HT-29 (cell line): ENCODE results near the gene DHRS7B. TPM values are rescaled to one million over a fixed set of nuclear protein-coding genes. Genes with fewer than 3 reads are reported as not detected.
"Not testable (repeated sequence)": the region's sequence is repeated elsewhere in the genome, so short reads cannot be mapped to it uniquely, and the experiment has no call there.

ENCODE experiments used
- DNase-seq: peaks from one replicate; pipeline ENCODE4 v3.0.0-alpha.2; 2015; ENCODE audit warnings: low spot score
- total RNA-seq: library from RNA; depleted of rRNA; stranded (reverse); fragments of >200 nt; shearing (Covaris generic); gene quantifications from 2 replicates; pipeline ENCODE4 v1.2.3, GENCODE V29; 2014

The DHRS7B gene
- total RNA-seq, 1 experiment from 2014 or later = 26.9 TPM

DNA sequence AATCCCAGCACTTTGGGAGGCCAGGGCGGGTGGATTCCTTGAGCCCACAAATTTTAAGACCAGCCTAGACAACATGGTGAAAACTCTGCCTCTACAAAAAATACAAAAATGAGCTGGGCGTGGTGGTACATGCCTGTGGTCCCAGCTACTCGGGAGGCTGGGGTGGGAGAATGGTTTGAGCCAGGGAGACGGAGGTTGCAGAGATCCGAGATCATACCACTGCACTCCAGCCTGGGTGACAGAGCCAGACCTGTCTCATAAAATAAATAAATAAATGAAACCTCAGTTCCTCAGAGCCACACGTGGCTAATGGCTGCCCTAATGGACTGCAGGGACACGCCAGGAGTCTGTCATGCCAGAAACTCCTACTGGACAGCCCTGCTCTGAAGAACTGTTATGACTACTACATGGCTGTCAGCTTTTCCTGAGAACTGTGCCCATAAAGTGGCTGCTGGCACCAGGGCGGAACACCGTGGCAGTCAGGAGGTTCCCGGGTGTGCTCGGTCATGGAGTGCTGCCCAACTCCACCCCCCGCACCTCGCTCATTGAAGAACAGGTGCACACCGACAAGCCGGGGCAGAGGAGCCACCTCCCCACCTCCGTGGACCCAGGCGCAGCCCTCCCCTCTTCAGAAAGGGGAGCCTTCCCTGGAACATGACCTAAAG lies 82.9 kb downstream of the DHRS7B start:
- DNase-seq = no peak

DNA sequence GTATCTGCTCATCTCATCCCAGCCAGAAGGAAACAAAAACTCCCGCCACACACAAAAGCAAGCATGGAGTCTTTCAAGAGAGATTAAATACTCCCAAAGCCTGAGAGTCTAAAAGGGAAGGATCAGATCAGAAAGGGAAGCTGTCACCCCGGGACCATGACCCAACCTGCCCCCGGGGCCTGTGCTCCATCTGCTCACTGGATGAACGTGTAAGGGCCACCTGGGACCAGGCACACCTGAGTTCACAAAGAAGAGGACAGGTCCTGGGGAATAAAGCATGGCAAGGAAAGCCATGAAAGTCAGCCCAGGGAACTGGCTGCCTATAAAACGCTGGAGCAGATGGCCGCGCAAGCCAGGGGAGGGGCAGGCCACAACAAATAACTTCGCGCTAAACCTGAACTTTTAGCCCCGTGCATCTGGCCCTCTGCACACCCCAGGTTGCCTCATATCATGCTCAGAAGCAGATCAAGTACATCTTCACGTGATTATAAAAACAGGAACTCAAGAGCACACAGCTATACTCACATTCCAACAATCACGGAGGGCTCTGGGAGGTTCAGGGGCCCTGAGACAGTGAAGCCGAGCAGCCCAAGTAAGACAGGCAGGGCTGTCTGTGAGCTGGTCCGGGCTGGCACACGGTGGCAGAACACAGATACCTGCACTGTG lies 83.8 kb downstream of the DHRS7B start:
- DNase-seq = no peak

DNA sequence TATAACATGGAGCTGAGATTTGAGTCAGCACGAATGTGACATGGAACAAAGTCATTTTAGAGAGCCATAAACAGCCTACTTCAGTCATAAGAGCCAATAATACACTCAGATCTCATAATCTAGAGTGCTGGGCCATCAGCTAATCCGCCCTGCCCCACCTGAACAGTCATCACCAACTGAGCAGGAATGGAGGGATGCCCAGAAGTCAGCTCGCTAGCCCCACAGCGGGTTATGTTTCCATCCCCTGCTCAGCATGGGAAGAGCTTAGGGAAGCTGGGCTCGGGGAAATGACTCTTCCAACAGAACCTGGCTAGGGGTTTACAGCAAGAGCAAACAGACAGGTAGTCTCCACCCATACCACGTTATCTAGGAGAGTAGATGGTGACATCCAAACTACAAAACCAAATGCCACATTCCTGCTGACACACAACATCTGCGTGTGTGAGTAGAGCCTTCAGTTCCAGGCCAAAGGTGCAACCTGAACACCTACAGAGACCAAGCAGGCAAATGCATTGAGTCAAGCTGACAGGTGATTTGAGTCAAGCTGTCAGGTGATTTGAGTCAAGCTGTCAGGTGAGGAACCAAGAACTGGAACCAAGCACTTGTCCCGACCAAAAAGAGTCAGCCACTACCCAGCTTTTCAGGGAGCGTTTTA lies 85.2 kb downstream of the DHRS7B start:
- no peak for DNase-seq

DNA sequence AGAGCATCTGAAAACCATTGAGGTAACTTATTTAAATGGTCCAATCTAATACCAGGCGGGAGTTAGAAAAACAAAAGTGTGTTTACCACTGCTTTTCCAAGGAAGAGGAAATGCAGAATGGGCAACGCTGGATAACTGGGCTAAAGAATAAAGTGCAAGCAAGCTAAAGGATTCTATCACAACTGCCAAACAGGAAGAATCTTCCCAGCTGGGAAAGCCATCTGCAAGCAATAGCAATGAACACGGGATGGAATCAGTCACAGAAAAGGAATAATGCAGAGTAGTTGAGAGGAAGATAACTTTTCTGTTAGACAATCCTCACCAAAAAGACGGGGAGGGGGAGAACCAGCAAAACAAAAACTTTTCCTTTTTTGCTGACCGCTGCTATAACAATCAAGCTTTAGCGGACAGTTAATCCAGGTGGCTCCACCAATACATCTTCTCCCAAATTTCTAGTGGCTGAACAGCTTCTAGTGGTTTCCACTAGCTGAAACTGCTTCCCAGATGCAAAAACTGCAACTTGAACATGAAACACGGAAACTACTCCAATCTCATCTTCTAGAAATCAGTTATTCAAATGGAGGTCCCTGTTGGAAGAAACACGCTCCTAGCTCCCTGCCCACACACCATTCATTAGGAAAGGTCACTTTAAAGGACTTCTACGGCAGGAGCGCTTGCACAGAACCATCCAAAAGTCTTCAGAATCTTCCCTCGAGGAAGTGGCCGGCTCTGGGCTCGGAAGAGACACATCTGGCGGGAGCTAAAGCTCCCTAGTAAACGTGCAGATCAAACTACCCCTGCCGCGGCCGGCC lies 86.3 kb downstream of the DHRS7B start:
- peak; percentile 10 for DNase-seq

DNA sequence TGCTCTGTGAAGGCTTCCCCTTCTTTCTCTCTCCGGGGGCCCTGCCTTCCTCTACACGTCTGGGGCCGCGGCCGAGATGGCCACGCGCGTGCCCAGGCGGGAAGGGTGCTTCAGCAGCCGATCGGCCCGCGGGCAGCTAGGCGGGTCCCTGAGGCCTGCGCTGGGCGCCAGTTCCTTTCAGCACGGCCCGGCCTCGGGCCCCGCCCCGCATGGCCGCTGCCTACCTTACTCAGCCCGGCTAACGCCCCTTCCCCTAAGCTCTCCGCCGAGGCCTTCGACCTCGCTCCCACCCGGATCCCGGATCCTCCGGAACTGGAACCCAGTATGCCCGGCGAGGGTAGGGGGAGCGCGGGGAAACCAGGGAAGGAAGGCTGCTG lies 86.9 kb downstream of the DHRS7B start:
- peak; percentile 17 for DNase-seq

DNA sequence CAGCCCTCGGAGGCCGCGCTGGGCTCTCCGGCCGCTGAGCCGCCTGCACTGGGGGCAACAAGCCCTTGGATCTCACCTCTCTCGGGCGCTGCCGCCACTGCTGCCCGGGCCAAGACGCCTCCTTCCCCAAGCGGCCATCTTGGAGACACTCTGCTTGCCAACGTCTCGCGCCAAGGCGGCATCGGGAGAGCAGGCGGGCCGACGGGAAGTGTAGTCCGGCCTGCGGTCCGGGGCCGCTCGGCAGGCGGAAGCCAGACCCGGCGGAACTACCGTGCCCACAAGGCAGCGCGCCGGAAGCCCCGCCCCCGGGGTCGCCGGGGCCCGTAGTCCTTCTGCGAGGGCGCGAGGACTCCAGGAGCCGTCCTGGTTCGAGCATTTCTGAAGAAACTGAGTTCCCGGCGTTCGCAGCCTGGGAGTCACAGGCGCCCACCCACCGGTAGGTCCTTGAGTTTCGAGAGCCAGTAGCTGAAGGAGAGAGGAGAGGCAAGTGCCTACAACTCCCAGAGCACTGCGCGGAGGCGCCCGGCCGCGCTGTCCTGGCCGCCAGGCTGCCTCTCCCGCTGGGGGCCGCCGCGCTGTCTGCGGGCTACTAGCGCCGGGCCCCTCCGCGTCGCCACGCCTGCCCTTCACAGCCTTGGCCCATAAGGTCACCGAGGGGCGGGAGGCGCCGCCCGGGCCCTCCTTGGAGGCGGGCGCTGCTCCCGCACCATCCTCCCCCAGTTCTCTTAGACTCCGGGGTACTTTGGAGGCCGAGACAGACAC lies 87.4 kb downstream of the DHRS7B start, which contains the start of gene TMEM11:
Gene TMEM11, minus strand, starts transcription at position 147 of the 762 bp plus-strand sequence. Its CDS starts 9 bp downstream, at position 138.
- peak; percentile 87 for DNase-seq

DNA sequence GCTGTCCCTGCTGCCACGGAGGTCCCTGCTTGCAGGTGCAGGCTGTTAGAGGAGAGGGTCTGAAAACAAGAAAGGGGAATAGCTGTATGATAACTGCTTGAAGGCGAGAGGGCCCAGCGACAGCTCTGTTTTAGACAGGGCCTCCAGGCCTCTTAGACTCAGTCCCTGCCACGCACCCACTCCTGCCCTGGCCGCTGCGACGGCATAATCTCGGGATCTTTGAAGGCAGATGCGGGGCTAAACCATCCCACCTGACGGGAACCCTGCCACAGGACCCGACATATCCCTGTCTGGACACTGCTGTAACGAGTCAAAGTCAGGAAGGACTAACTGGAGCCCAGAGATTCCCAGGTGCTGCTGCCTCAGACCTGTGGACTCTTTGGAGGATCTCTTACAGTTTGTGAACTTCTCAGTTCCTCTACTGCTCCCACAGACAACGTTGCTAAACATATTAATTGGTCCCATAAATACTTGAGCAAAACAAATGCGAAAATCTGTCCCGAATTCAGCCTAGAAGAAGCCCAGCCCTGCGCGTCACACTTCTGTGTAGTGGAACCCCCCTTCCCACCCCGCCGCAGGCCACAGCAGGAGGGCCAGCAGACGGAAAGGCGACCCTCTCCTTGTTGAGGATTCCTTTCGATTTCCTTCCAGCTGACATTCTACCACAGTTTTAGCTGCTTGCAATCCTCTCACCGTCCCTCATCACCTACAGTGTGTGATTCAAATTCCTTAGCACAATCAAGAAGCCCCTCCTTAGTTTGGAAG lies 88.2 kb downstream of the DHRS7B start:
- peak; percentile 19 for DNase-seq

DNA sequence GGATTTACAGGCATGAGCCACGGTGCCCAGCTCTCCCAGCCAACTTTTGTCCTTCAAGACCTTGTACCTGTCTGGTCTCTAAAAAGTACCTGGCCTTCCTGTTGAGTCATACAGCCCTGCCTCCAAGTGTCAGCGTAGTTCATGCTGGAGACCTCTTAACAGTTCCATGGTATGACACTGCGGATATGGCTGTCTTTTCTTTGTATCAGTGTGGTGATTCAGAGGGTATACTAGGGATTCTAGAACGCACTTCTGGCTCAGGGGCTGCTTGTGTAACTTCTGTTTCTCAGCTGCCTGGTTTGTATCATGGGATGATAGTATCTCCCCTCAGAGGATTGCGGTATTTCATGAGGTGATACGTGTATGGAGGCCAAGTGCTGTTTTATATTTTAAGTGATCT lies 89.2 kb downstream of the DHRS7B start:
- no peak for DNase-seq

DNA sequence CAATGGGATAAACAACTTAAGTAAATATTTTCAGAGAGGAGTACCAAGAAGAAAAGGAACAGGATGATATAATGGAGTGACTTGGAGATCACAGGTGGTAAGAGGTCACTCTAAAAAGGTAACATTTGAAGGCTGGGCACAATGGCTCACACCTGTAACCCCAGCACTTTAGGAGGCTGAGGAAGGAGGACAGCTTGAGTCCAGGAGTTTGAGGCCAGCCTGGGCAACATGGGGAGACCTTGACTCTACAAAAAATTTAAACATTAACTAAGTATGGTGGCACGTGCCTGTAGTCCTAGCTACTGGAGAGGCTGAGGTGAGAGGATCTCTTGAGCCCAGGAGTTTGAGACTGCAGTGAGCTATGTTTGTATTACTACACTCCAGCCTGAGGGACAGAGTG lies 90.6 kb downstream of the DHRS7B start:
- DNase-seq = no peak

DNA sequence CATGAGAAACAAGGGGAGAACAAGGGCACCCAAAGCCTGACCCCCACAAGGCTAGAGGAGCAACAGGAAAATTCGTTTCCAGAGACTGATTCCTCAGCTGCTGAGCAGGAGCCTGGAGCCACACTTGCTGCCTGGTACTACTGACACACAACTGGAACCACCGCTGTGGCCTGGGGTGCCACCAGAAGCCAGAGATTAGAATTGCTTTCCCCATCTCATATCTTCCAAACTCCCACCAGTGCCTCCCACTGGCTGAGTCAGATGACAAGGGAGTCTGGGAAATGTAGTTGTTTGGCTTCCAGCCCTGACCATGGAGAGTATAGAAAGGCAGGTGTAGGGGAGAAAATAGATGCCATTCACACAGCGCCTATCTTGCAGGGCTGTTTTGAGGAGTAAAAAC lies 91.3 kb downstream of the DHRS7B start:
- no peak for DNase-seq

DNA sequence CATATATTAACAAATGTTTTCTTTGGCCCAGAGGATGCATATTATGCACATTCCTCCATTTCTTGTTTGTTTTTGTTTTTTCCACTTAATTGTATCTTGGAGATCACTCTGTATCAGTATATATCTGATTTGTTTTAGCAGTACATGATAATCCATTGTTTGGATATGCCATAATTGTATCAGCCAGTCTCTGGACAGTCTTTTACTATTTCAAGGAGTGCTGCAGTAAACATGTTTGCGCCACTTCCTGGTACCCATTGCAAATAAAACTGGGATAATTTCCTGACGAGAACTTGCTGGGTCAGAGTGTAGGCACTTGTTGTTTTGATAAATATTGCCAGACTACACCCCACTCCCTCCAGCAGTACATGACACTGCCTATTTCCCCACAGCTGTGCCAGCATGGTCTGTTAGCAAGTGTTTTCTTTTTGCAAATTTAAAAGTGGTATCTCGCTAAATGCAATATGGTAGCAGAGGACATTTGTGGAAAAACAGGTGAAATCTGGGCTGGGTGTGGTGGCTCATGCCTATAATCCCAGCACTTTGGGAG lies 92.1 kb downstream of the DHRS7B start:
- DNase-seq = no peak

DNA sequence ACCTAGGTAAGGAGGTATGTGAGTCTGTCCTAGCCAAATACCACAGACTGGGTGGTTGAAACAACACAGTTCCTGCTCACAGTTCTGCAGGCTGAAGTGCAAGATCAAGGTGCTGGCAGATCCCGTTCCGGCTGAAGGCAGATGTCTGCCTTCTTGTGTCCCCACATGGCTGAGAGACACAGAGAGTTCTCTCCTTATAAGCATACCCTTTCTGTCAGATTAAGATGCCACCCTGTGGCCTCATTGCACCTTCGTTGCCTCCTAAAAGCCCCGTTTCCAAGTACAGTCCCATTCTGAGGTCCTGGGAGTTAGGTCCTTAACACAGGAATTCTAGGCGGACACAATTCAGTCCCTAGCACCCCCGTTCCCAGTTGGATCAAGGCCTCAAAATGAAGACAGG lies 96.3 kb downstream of the DHRS7B start:
- no peak for DNase-seq

DNA sequence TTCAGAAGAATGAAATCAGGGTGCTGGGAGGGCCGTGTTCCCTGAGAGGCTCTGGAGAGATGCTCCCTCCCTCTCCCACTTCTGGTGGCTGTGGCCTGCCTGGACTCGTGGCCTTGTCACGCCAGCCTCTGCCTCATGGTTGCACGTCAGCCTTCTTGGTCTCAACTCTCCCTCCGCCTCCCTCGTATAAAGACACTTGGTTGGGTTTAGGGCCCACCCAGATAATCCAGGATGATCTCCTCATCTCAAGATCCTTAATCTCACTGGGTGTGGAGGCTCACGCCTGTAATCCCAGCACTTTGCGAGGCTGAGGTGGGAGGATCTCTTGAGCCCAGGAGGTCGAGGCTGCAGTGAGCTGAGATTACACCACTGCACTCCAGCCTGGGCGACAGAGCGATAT lies 100.5 kb downstream of the DHRS7B start:
- not testable (repeated sequence) for DNase-seq

DNA sequence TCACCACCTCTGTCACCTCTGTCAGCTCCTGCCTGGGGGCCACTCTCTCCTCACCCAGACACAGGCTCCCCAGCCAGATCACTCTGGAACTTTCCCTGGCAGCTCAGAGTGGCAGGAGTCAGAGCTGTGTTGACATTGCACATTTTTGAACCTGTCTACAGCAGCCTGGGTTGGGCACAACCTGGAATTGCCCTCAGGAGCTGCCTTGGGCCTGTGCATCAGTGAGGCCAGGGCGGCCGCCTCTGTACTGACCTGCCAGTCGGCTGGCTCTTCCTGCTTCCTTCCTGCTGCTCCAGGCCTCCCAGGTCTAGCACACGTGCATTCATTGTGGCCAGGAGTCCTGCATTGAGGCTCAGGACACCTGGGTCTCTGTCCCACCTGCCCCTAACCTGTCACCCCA lies 101.3 kb downstream of the DHRS7B start:
- DNase-seq = no peak

DNA sequence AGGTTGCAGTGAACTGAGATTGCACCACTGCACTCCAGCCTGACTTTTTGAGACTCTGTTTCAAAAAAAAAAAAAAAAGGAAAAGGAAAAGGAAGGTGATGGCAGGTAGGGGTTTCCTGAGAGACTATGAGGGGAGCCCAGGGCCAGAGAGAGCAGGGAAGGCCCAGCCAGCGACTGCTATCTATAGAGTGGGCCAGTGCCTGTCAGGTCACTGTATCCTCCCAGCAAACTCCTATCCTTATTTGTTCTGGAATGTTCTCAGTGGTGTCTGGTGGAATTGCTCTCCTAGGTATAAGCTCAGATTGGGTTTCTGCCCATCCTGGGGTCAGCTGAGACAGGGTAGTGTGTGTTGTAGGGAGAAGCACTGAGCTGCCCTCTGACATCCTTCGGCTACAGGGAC lies 102.1 kb downstream of the DHRS7B start:
- DNase-seq = no peak

DNA sequence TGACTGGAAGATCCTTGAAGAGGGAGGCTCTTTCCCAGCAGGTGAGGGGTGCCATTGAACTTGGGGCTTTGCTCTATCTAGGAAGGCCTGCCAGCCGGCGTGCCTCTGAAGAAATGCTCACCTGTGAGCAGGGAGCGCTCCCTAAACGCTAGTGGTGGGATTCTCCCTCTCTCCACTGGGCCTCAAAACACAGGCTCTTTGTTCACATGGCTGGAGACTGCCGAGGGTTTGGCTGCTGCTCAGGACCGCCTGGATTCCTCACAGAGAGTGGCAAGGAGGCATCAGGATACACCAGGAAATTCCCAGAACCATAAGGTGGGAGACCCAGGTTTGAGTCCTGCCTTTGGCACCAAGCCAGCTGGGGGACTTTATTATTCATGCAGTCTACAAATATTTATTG lies 104.8 kb downstream of the DHRS7B start:
- DNase-seq = no peak

DNA sequence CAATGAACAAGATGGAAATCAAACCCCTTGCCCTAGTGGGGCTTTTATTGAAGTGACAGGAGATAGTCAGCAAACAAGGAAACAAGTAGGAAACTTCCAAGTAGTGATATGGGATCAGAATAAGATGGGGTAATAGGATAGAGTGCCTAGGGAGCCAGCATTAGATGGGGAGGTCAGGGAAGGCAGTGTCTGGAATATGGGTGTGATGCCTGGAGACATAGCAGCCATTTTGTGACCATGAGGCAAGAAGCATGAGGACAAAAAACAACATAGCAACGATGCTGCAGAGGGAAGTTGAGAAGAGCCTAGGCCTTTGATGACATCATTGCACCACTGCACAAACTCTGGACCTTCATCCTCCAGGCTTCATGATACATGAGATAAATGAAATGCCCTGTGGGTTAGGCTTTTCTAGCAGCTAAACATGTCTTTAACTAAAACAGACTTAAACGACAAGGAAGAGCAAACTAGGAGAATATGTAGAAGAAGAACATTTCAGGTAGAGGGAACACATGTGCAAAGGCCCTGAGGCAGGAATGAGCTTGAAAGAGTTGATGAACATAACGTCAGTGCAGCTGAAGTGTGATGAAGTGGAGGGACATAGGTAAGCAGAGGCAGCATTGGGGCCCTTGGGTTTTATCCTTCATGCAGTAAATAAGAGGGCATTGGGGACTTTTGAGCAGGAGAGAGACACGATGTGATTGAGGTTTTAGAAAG lies 105.4 kb downstream of the DHRS7B start:
- DNase-seq = no peak

DNA sequence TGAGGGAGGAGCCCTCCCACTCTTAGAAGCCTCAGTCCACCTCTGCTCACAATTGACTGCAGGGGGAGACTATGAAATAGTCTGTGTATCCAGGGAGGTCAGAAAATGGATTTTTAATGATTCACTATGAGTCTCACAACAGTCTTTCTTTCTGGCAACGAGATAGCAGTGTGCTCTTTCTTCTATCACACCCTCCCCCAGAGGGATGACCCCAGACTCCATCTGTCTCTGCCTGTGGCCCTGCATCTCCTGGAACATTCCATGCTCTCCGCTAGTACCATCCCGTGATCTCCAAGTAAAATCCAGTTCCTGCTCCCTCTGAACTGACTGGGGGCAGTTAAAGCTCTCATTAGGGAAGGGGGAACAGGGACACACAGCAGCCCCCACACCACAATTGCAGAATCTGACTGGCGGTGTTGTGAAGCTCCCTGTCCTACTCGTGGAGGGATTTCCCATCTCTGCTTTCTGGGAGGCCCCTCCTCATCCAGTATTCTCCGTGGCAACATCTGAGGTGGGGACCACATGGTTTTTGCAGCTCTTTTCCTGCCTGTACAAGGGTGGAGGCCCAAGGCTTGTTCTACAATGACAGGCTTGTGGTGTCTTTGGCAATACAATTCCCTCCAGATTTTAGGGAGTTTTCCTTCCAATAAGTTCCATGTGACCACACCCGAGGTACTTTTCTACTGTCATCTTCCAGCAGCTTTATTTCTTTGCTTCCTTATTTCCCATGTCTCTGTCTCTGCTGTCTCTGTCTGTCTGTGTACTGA lies 107.0 kb downstream of the DHRS7B start:
- DNase-seq = no peak

DNA sequence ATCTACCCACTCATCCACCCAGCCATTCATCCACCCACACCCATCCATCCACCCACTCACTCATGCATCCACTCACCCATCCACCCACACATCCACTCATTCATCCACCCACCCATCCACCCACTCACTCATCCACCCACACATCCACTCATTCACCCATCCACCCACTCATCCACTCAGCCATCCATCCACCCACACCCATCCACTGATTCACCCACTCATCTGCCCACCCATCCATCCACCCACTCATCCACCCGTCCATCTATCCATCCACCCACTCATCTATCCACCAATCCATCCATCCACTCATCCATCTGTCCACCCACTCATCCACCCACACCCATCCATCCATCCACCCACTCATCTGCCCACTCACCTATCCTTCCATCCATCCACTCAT lies 109.2 kb downstream of the DHRS7B start:
- DNase-seq = no peak
